ENCODE data around the gene FRZB. TPM values are rescaled to one million over a fixed set of nuclear protein-coding genes. Genes with fewer than 3 reads are reported as not detected.

Gene FRZB
- total RNA-seq, 4 donors from 2014 or later: 1.8 to 4.9 (median 2.0) TPM

GRCh38 chr2:182852090-182852489, 14.3 kb downstream of the FRZB start:
- ATAC-seq (ENCODE audit: low FRiP score) (no peak), DNase-seq (ENCODE audit: low spot score) (no peak)
- TF ChIP-seq CTCF (IDR thresholded peaks at IDR 0.05): no peak

- ATAC-seq (ENCODE audit: low FRiP score) (no peak), DNase-seq (ENCODE audit: low spot score) (no peak)
- no peak for TF ChIP-seq CTCF (IDR thresholded peaks at IDR 0.05)
Measured at GRCh38 chr2:182845794-182846417, 20.5 kb downstream of the FRZB start.

GRCh38 chr2:182836451-182836850, 30.0 kb downstream of the FRZB start:
- no peak for TF ChIP-seq CTCF (IDR thresholded peaks at IDR 0.05)
- DNase-seq (ENCODE audit: low spot score): no peak

GRCh38 chr2:182834293-182834692, 32.1 kb downstream of the FRZB start:
- DNase-seq (ENCODE audit: low spot score): no peak
- no peak for ATAC-seq (ENCODE audit: low FRiP score)
- no peak for TF ChIP-seq CTCF (IDR thresholded peaks at IDR 0.05)

More at GRCh38 chr2:182836451-182836850, 30.0 kb downstream of the FRZB start:
- no peak for ATAC-seq (ENCODE audit: low FRiP score)

GRCh38 chr2:182833084-182833854, 33.2 kb downstream of the FRZB start:
- no peak for TF ChIP-seq CTCF (IDR thresholded peaks at IDR 0.05)
- no peak for ATAC-seq (ENCODE audit: low FRiP score)
- no peak for DNase-seq (ENCODE audit: low spot score)

GRCh38 chr2:182831921-182832320, 34.5 kb downstream of the FRZB start:
- DNase-seq (ENCODE audit: low spot score) (no peak), ATAC-seq (ENCODE audit: low FRiP score) (no peak)
- TF ChIP-seq CTCF (IDR thresholded peaks at IDR 0.05): no peak

GRCh38 chr2:182831101-182831500, 35.3 kb downstream of the FRZB start:
- no peak for DNase-seq (ENCODE audit: low spot score)
- ATAC-seq (ENCODE audit: low FRiP score): no peak
- no peak for TF ChIP-seq CTCF (IDR thresholded peaks at IDR 0.05)

Measured in omental fat pad (tissue), 4 donors.